Breast epithelium (tissue), 4 donors: ENCODE data around the gene GFI1B. TPM values are rescaled to one million over a fixed set of nuclear protein-coding genes. Genes with fewer than 3 reads are reported as not detected.

Experiments used
- DNase-seq, 2 donors: peaks; one replicate each; pipeline ENCODE4 v3.0.0-alpha.2; 2019; ENCODE audit warnings: low spot score in 2 of 2
- H3K27ac ChIP-seq, 2 donors: fragments of 200-600 bp; sonication (generic) in 1 of 2; one replicate each; pipeline ENCODE4 v1.5.1; 2016 to 2019; ENCODE audit warnings: mild to moderate bottlenecking in 1 of 2
- H3K27me3 ChIP-seq, 2 donors: fragments of 200-600 bp; sonication (generic) in 1 of 2; one replicate each; pipeline versions ENCODE4 v1.5.1 to v1.6.0; 2017 to 2019; ENCODE audit warnings: control low read depth in 1 of 2, mild to moderate bottlenecking in 1 of 2
- H3K36me3 ChIP-seq: fragments of 200-600 bp; one replicate; pipeline ENCODE4 v1.5.1; 2019
- H3K4me1 ChIP-seq, 2 donors: fragments of 200-600 bp; sonication (generic); one replicate each; pipeline ENCODE4 v1.5.1; 2016 to 2019; ENCODE audit warnings: control low read depth in 1 of 2
- H3K4me3 ChIP-seq, 3 donors: fragments of 200-600 bp; sonication (generic); 1 replicate in 2 of 3; 2 replicates in 1 of 3; pipeline ENCODE4 v1.5.1; 2016 to 2019; ENCODE audit warnings: mild to moderate bottlenecking in 3 of 3, moderate library complexity in 2 of 3
- H3K9me3 ChIP-seq, 2 donors: fragments of 200-600 bp; sonication (generic) in 1 of 2; one replicate each; pipeline ENCODE4 v1.5.1; 2016 to 2019; ENCODE audit warnings: control low read depth in 1 of 2
- CTCF ChIP-seq, 3 donors: fragments of 450-650 bp; IDR thresholded peaks; one replicate each; pipeline ENCODE4 v1.5.1; 2016 to 2017; ENCODE audit warnings: antibody characterized with exemption in 3 of 3, mild to moderate bottlenecking in 3 of 3, moderate library complexity in 3 of 3
- POLR2A ChIP-seq: fragments of 450-650 bp; IDR thresholded peaks from one replicate; pipeline ENCODE4 v1.6.1; 2016; ENCODE audit warnings: antibody characterized with exemption, mild to moderate bottlenecking, moderate library complexity
- POLR2AphosphoS5 ChIP-seq, 3 donors: sonication (generic); formaldehyde crosslinking; IDR thresholded peaks; one replicate each; pipeline ENCODE4 v1.6.1; 2017; ENCODE audit warnings: antibody characterized with exemption in 3 of 3
- intact Hi-C: fragments of 100-400 bp; cut with DNase I; formaldehyde crosslinking; loops from one replicate; pipeline ENCODE4 v1.15.1; 2023; ENCODE audit warnings: low total_unique reads
- total RNA-seq, 3 donors: library from RNA; depleted of rRNA; stranded (reverse); fragments of >200 nt; gene quantifications; one replicate each; pipeline ENCODE4 v1.1.0, GENCODE V29; 2016

GFI1B gene
- total RNA-seq, 3 donors from 2014 or later = not detected

DNA sequence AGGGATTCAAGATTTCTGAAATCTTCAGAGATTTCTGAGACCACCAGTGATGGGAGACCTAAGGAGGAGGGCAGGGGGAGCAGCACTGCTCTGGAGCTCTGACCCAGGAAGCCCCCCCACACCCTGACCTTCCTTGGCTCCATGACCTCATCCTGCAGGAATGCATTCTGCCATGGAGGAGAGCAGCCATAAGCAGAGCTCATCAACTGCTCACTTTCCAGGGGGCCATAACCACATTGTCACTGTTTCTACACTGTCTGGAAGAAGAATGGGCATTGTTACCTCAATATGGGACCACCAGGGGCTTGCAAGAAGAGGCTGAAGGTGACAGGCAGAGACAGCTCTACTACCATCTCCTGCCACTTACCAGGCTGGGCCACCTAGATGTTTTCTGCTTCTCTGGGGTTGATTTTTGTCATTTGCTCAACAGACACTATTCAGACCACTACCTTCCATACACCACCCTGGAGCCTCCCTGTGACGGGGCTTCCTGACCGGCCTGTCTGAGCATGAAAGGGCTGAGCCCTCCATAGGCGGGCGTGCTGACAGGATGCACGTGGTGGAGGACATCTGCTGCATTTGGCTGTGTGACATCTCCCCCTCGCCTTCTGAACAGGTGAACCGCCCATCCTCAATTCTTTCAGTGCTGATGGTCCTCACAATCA lies 31.7 kb upstream of the GFI1B start:
- no peaks in the 10 kb centered on the region for H3K27me3 ChIP-seq
- no peak for DNase-seq
- no peak overlapping the region for H3K27ac ChIP-seq
- H3K36me3 ChIP-seq = no peaks in the 10 kb centered on the region
- no peaks in the 10 kb centered on the region for H3K4me1 ChIP-seq
- H3K4me3 ChIP-seq = no peak overlapping the region
- no peaks in the 10 kb centered on the region for H3K9me3 ChIP-seq
- TF ChIP-seq POLR2AphosphoS5 (IDR thresholded peaks at IDR 0.05) (no peak), POLR2A (no peak), CTCF (IDR thresholded peaks at IDR 0.05) (no peak)
- intact Hi-C loops = no loop called here

GRCh38 chr9:132947756-132948155 lies 30.7 kb upstream of the GFI1B start:
- TF ChIP-seq POLR2AphosphoS5 (IDR thresholded peaks at IDR 0.05) (no peak), CTCF (IDR thresholded peaks at IDR 0.05) (no peak), POLR2A (no peak)
- H3K27ac ChIP-seq = no peak overlapping the region
- H3K27me3 ChIP-seq = no peaks in the 10 kb centered on the region
- H3K36me3 ChIP-seq = no peaks in the 10 kb centered on the region
- no peak for DNase-seq
- intact Hi-C loops = no loop called here
- no peaks in the 10 kb centered on the region for H3K4me1 ChIP-seq
- no peaks in the 10 kb centered on the region for H3K9me3 ChIP-seq
- H3K4me3 ChIP-seq = no peak overlapping the region

DNA sequence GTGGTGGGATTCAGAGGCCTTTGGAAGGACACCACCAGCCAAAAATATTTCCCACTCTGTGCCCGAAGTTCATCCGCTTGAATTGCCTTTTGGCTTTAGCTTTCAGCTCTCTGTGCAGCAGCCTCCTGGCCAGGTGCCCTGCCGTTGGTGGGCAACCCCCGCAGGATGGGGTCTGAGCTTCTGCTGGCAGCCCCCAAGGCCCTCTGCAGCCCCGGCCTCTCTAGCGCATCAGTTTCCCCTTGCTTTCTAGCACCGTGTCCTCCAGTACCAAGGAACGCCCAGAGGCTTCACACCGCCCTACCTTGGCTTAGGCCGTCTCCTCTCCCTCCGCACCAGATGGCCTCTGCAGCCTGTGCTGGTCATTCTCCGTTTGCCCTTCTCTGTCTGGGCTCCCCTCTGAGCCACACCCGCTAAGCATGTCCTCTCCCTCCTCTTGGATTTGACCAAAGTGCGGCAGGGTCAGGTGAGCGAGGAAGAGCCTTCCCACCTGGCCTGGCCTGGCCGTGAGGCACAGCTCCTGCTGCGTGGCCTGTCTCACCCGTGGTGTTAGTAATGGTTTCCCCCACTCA lies 29.9 kb upstream of the GFI1B start:
- no peaks in the 10 kb centered on the region for H3K27me3 ChIP-seq
- DNase-seq = no peak
- no peak for TF ChIP-seq POLR2A
- TF ChIP-seq POLR2AphosphoS5 (IDR thresholded peaks at IDR 0.05) = no peak
- no peak for TF ChIP-seq CTCF (IDR thresholded peaks at IDR 0.05)
- H3K9me3 ChIP-seq = no peaks in the 10 kb centered on the region
- H3K4me3 ChIP-seq = no peak overlapping the region
- no peak overlapping the region for H3K27ac ChIP-seq
- no peaks in the 10 kb centered on the region for H3K4me1 ChIP-seq
- intact Hi-C loops = no loop called here
- no peaks in the 10 kb centered on the region for H3K36me3 ChIP-seq

GRCh38 chr9:132949709-132950108 lies 28.8 kb upstream of the GFI1B start:
- Histone ChIP-seq H3K4me1 (no peaks in the 10 kb centered on the region), H3K27me3 (no peaks in the 10 kb centered on the region), H3K4me3 (no peak overlapping the region), H3K9me3 (peaks cover 3% of the 10 kb centered on the region in 2 donors), H3K36me3 (no peaks in the 10 kb centered on the region), H3K27ac (no peak overlapping the region)
- intact Hi-C loops = no loop called here
- no peak for DNase-seq
- TF ChIP-seq POLR2AphosphoS5 (IDR thresholded peaks at IDR 0.05) (no peak), CTCF (IDR thresholded peaks at IDR 0.05) (no peak), POLR2A (no peak)

GRCh38 chr9:132955123-132955522 lies 23.4 kb upstream of the GFI1B start:
- H3K4me1 ChIP-seq = no peaks in the 10 kb centered on the region

More at GRCh38 chr9:132955123-132955522, 23.4 kb upstream of the GFI1B start:
- no peaks in the 10 kb centered on the region for H3K36me3 ChIP-seq
- H3K27me3 ChIP-seq = no peaks in the 10 kb centered on the region
- peaks cover 10 to 16% of the 10 kb centered on the region in 2 donors for H3K9me3 ChIP-seq
- H3K27ac ChIP-seq = no peak overlapping the region
- H3K4me3 ChIP-seq = no peak overlapping the region
- DNase-seq = no peak
- intact Hi-C loops = no loop called here
- TF ChIP-seq CTCF (IDR thresholded peaks at IDR 0.05) = no peak
- no peak for TF ChIP-seq POLR2AphosphoS5 (IDR thresholded peaks at IDR 0.05)
- no peak for TF ChIP-seq POLR2A
